HCT116 (cell line): ENCODE data around the gene PKP1. TPM values are rescaled to one million over a fixed set of nuclear protein-coding genes. Genes with fewer than 3 reads are reported as not detected.
A peak's percentile ranks its signal among the peaks of the same experiment; 100 is the strongest.

Source experiments
- ATAC-seq: fragments of 200-7000 bp; cut with Tn5 transposase; 2 replicates; pipeline ENCODE4 v1.9.1; 2020; ENCODE audit warnings: mild to moderate bottlenecking, moderate library complexity
- BruUV-seq: library from RNA; stranded (reverse); fragments of 400-500 nt; replicated peaks from 2 replicates; lab custom pipeline; 2021; lab: Mats Ljungman, UMichigan
- CTCF ChIA-PET: fragments of 300-600 bp; sonication (Branson Sonifier 250); formaldehyde crosslinking; loops from one replicate; lab custom pipeline; 2021; ENCODE audit warnings: antibody characterized with exemption; lab: Charles Lee
- POLR2A ChIA-PET: fragments of 300-600, 350-600 bp; sonication (Branson Sonifier 250); formaldehyde crosslinking; loops from one replicate; lab custom pipeline; 2021; ENCODE audit warnings: antibody characterized with exemption; lab: Charles Lee
- RAD21 ChIA-PET, 2 experiments: fragments of 300-600 bp; sonication (Branson Sonifier 250); formaldehyde crosslinking; loops; one replicate each; lab custom pipeline; 2023; ENCODE audit warnings: low total read pairs in 2 of 2; ENCODE audit not compliant: uncharacterized antibody in 2 of 2, unreplicated experiment in 2 of 2, low non-redundant PET in 1 of 2; lab: Charles Lee
- DNase-seq: peaks from one replicate; pipeline ENCODE4 v3.0.0-alpha.2; 2010; ENCODE audit warnings: low read depth, low spot score
- H2AFZ ChIP-seq: fragments of 200-600 bp; shearing (Covaris generic), sonication (generic); 2 replicates; pipeline ENCODE4 v1.6.1; 2017; ENCODE audit warnings: low read depth, mixed run types, mixed read lengths, antibody characterized with exemption, low read length; ENCODE audit not compliant: poor library complexity, severe bottlenecking
- H3K27ac ChIP-seq: 2 replicates; pipeline ENCODE4 v1.5.1; 2012; ENCODE audit warnings: low read depth, low read length
- H3K27me3 ChIP-seq: fragments of 200-600 bp; sonication (generic); 2 replicates; pipeline ENCODE4 v1.6.1; 2016; ENCODE audit warnings: mixed run types, low read length, mixed read lengths; ENCODE audit not compliant: insufficient read depth
- H3K36me3 ChIP-seq, 2 experiments: fragments of 200-500 bp in 1 of 2; fragments of 200-600 bp in 1 of 2; sonication (Bioruptor generic) in 1 of 2; sonication (generic) in 1 of 2; 2 replicates each; pipeline versions ENCODE4 v1.5.1 to v1.6.1; 2014 to 2016; ENCODE audit warnings: low read length in 2 of 2, inconsistent platforms in 1 of 2, mixed read lengths in 1 of 2, mixed run types in 1 of 2; ENCODE audit not compliant: insufficient read depth in 2 of 2, control insufficient read depth in 1 of 2
- H3K4me1 ChIP-seq, 2 experiments: fragments of 200-600 bp in 1 of 2; sonication (generic) in 1 of 2; 2 replicates each; pipeline versions ENCODE4 v1.5.1 to v1.6.1; 2012 to 2017; ENCODE audit warnings: low read length in 2 of 2, inconsistent platforms in 1 of 2, mild to moderate bottlenecking in 1 of 2, mixed read lengths in 1 of 2, mixed run types in 1 of 2, moderate library complexity in 1 of 2; ENCODE audit not compliant: insufficient read depth in 2 of 2, control insufficient read depth in 1 of 2
- H3K4me2 ChIP-seq: fragments of 200-600 bp; sonication (generic); 2 replicates; pipeline ENCODE4 v1.6.1; 2017; ENCODE audit warnings: mixed run types, low read length, mixed read lengths
- H3K4me3 ChIP-seq, 2 experiments: fragments of 200-600 bp in 1 of 2; sonication (generic) in 1 of 2; replicated peaks in 1 of 2; 2 replicates each; pipeline ENCODE4 v1.5.1; 2011 to 2016; ENCODE audit warnings: low read length in 2 of 2, control low read depth in 1 of 2, low read depth in 1 of 2, mild to moderate bottlenecking in 1 of 2, mixed read lengths in 1 of 2, mixed run types in 1 of 2
- H3K79me2 ChIP-seq: fragments of 200-600 bp; sonication (generic); 2 replicates; pipeline ENCODE4 v1.6.1; 2017; ENCODE audit warnings: mild to moderate bottlenecking, mixed run types, low read length, moderate library complexity, mixed read lengths; ENCODE audit not compliant: insufficient read depth
- H3K9ac ChIP-seq: fragments of 200-600 bp; sonication (generic); 2 replicates; pipeline ENCODE4 v1.6.1; 2016; ENCODE audit warnings: low read length, mixed read lengths
- H3K9me2 ChIP-seq: fragments of 200-600 bp; sonication (generic), shearing (Covaris generic); 2 replicates; pipeline ENCODE4 v1.6.1; 2017; ENCODE audit warnings: mixed run types, mild to moderate bottlenecking, moderate library complexity; ENCODE audit not compliant: insufficient read depth
- H3K9me3 ChIP-seq, 2 experiments: fragments of 200-500 bp in 1 of 2; fragments of 200-600 bp in 1 of 2; sonication (Bioruptor generic) in 1 of 2; sonication (generic) in 1 of 2; 2 replicates each; pipeline ENCODE4 v1.6.1; 2014 to 2017; ENCODE audit warnings: low read length in 2 of 2, mixed read lengths in 2 of 2, inconsistent platforms in 1 of 2, low read depth in 1 of 2, mild to moderate bottlenecking in 1 of 2, mixed run types in 1 of 2, moderate library complexity in 1 of 2; ENCODE audit not compliant: control insufficient read depth in 1 of 2, insufficient read depth in 1 of 2
- H4K20me1 ChIP-seq: fragments of 200-600 bp; sonication (generic), shearing (Covaris generic); 2 replicates; pipeline ENCODE4 v1.6.1; 2017; ENCODE audit warnings: mixed run types, mild to moderate bottlenecking, moderate library complexity; ENCODE audit not compliant: insufficient read depth
- ATF3 ChIP-seq: IDR thresholded peaks from 2 replicates; pipeline ENCODE4 v1.6.1; 2012
- CBX3 ChIP-seq: IDR thresholded peaks from 2 replicates; pipeline ENCODE4 v1.6.1; 2012; ENCODE audit warnings: low read depth
- CEBPB ChIP-seq: IDR thresholded peaks from 2 replicates; pipeline ENCODE4 v1.6.1; 2012; ENCODE audit warnings: low read depth
- CTCF ChIP-seq, 3 experiments: fragments of 200-600 bp in 1 of 3; sonication (generic) in 1 of 3; IDR thresholded peaks in 2 of 3; conservative IDR thresholded peaks in 1 of 3; 2 replicates each; pipeline ENCODE4 v1.5.1; 2012 to 2017; ENCODE audit warnings: low read depth in 2 of 3, low read length in 2 of 3, antibody characterized with exemption in 1 of 3, borderline replicate concordance in 1 of 3, control low read depth in 1 of 3, mild to moderate bottlenecking in 1 of 3, mixed read lengths in 1 of 3, mixed run types in 1 of 3, moderate library complexity in 1 of 3; ENCODE audit not compliant: insufficient read depth in 1 of 3
- EGR1 ChIP-seq: IDR thresholded peaks from 2 replicates; pipeline ENCODE4 v1.6.1; 2012; ENCODE audit warnings: low read depth
- ELF1 ChIP-seq: IDR thresholded peaks from 2 replicates; pipeline ENCODE4 v1.6.1; 2012; ENCODE audit warnings: low read depth, borderline replicate concordance
- EZH2 ChIP-seq: fragments of 200-600 bp; sonication (generic); IDR thresholded peaks from 2 replicates; pipeline ENCODE4 v1.6.1; 2017; ENCODE audit warnings: antibody characterized with exemption, mixed run types
- EZH2phosphoT487 ChIP-seq: fragments of 200-600 bp; IDR thresholded peaks from 2 replicates; pipeline ENCODE4 v1.6.1; 2018; ENCODE audit warnings: antibody characterized with exemption, borderline replicate concordance
- FOSL1 ChIP-seq: IDR thresholded peaks from 2 replicates; pipeline ENCODE4 v1.6.1; 2012; ENCODE audit warnings: low read depth
- JUND ChIP-seq: IDR thresholded peaks from 2 replicates; pipeline ENCODE4 v1.6.1; 2012
- MAX ChIP-seq: IDR thresholded peaks from 2 replicates; pipeline ENCODE4 v1.6.1; 2012
- POLR2A ChIP-seq: IDR thresholded peaks from 2 replicates; pipeline ENCODE4 v1.7.0; 2011; ENCODE audit warnings: borderline replicate concordance; ENCODE audit not compliant: insufficient read depth, insufficient read length; ENCODE audit errors: extremely low read depth
- POLR2AphosphoS5 ChIP-seq: IDR thresholded peaks from 2 replicates; pipeline ENCODE4 v1.6.1; 2011; ENCODE audit warnings: mild to moderate bottlenecking, low read depth, low read length, moderate library complexity
- RAD21 ChIP-seq: IDR thresholded peaks from 2 replicates; pipeline ENCODE4 v1.6.1; 2012; ENCODE audit warnings: low read depth, mild to moderate bottlenecking
- SP1 ChIP-seq: IDR thresholded peaks from 2 replicates; pipeline ENCODE4 v1.6.1; 2012; ENCODE audit warnings: low read depth
- SRF ChIP-seq: IDR thresholded peaks from 2 replicates; pipeline ENCODE4 v1.6.1; 2012; ENCODE audit warnings: low read depth
- YY1 ChIP-seq: IDR thresholded peaks from 2 replicates; pipeline ENCODE4 v1.6.1; 2011; ENCODE audit warnings: low read length, low read depth, moderate library complexity, mild to moderate bottlenecking; ENCODE audit not compliant: insufficient replicate concordance; ENCODE audit errors: extremely low read depth
- ZFX ChIP-seq: fragments of 450-650 bp; IDR thresholded peaks from 2 replicates; pipeline ENCODE4 v1.6.1; 2017
- ZNF274 ChIP-seq: fragments of 200-500 bp; sonication (Bioruptor generic); IDR thresholded peaks from 2 replicates; pipeline ENCODE4 v1.6.1; 2014; ENCODE audit warnings: mild to moderate bottlenecking, low read depth, low read length, inconsistent platforms
- intact Hi-C: fragments of 100-400 bp; cut with micrococcal nuclease; formaldehyde crosslinking; loops from 2 replicates; pipeline ENCODE4 v1.10.0; 2022
- total RNA-seq: library from RNA; stranded (reverse); gene quantifications from one replicate; pipeline ENCODE4 v1.2.1, GENCODE V29; 2021; ENCODE audit not compliant: unreplicated experiment

Gene PKP1
- total RNA-seq, 1 experiment from 2014 or later = 0.07 TPM

- intact Hi-C loops = loop anchor here (1.0 kb wide), 1 partner anchor 93 kb away; no protein-coding TSS in a partner anchor
- H3K4me3 ChIP-seq = no peak overlapping the region
- H3K9ac ChIP-seq = no peak overlapping the region
- peaks cover 2 to 15% of the 10 kb centered on the region in 2 experiments; a peak in 3 of 4 replicates for H3K4me1 ChIP-seq
- peak overlapping the region; percentile 53 for H3K4me2 ChIP-seq
- RAD21 ChIA-PET = interaction anchor here (0.7 to 1.2 kb wide), 2 partner anchors 16 to 86 kb away, joined by 3 to 4 read pairs; no protein-coding TSS in a partner anchor
- H2AFZ ChIP-seq = no peak overlapping the region
- no peaks in the 10 kb centered on the region for H3K79me2 ChIP-seq
- POLR2A ChIA-PET = no interaction called here
- TF ChIP-seq ZNF274 = no peak
- no peak for TF ChIP-seq CBX3
- no peak for TF ChIP-seq EZH2
- TF ChIP-seq EZH2phosphoT487 = no peak
- no peak for TF ChIP-seq FOSL1
- BruUV-seq = no TSS peak
- no peak for DNase-seq
- no peaks in the 10 kb centered on the region for H3K9me2 ChIP-seq
- peaks cover 0 to 3% of the 10 kb centered on the region in 2 experiments; a peak in 1 of 4 replicates for H3K9me3 ChIP-seq
- no peaks in the 10 kb centered on the region for H4K20me1 ChIP-seq
- no peak overlapping the region for H3K27ac ChIP-seq
- no peaks in the 10 kb centered on the region for H3K36me3 ChIP-seq
- peaks cover 9% of the 10 kb centered on the region; the same call in 1 of the 2 replicates for H3K27me3 ChIP-seq
- CTCF ChIA-PET = interaction anchor here (0.6 to 3.8 kb wide), 17 partner anchors 10 to 134 kb away, joined by 3 to 31 read pairs (median 4); no protein-coding TSS in a partner anchor
- ATAC-seq = no peak
Observed at GRCh38 chr1:201346987-201347386, 63.7 kb downstream of the PKP1 start.

DNA sequence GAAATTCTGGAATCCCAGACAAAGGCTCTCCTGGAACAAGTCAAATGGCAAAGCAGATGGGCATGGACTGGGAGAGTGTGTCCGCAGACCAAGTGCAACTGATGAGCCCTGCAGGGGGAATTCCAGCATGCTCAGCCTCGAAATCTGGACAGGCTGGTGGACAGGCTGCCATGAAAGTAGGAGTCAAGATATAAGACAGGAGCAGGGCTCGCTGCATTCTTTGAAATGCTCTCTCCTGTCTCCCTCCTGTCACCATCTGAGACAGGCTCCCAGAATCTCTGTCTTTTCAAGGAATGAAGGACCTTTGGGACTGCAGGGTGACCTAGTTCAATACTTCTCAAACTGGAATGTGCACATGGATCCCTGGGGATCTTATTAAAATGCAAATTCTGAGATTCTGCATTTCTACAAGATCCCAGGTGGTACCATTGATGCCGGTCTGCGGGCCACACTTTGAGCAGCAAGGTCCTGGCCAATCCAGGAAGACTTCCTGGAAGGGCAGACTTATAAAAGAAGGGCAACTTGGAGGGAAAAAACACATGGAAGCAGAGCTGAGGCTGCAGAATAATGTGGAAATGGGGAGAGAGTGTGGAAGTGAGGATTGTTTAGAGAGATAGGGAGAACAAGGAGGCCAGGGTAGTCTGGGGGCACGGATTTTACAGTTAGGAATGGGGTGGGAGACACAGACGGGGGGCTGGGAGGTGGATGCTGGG lies 64.3 kb downstream of the PKP1 start:
- RAD21 ChIA-PET = interaction anchor here (0.7 to 1.2 kb wide), 2 partner anchors 15 to 85 kb away, joined by 3 to 4 read pairs; no protein-coding TSS in a partner anchor
- CTCF ChIA-PET = interaction anchor here (0.6 to 3.8 kb wide), 29 partner anchors 8 to 221 kb away, joined by 3 to 31 read pairs (median 5); no protein-coding TSS in a partner anchor
- H3K4me1 ChIP-seq = peaks cover 2 to 15% of the 10 kb centered on the region in 2 experiments; a peak in 3 of 4 replicates
- H3K4me2 ChIP-seq = peak overlapping the region; percentile 29; the same call in 1 of the 2 replicates
- BruUV-seq = no TSS peak
- POLR2A ChIA-PET = no interaction called here
- H4K20me1 ChIP-seq = no peaks in the 10 kb centered on the region
- ATAC-seq (peak; percentile 2; the same call in 1 of the 2 replicates), DNase-seq (no peak)
- no peak overlapping the region for H3K9ac ChIP-seq
- no peak overlapping the region for H3K4me3 ChIP-seq
- H3K9me2 ChIP-seq = no peaks in the 10 kb centered on the region
- intact Hi-C loops = no loop called here
- no peaks in the 10 kb centered on the region for H3K79me2 ChIP-seq
- no peak overlapping the region for H2AFZ ChIP-seq
- peaks cover 12% of the 10 kb centered on the region; the same call in 1 of the 2 replicates for H3K27me3 ChIP-seq
- no peaks in the 10 kb centered on the region for H3K9me3 ChIP-seq
- H3K27ac ChIP-seq = no peak overlapping the region
- TF ChIP-seq JUND (no peak), CEBPB (no peak), CTCF (IDR thresholded peaks at IDR 0.05 in 2 of 3, conservative IDR thresholded peaks at IDR 0.05 in 1 of 3; ENCODE audit: borderline replicate concordance in 1 of 3, insufficient read depth in 1 of 3, low read depth in 2 of 3, low read length in 2 of 3) (no peak), ZFX (no peak), EGR1 (no peak), POLR2AphosphoS5 (no peak), SRF (no peak), FOSL1 (no peak), YY1 (no peak), RAD21 (no peak), ATF3 (no peak), ELF1 (no peak), CBX3 (no peak), MAX (no peak), EZH2phosphoT487 (no peak), SP1 (no peak), EZH2 (no peak), POLR2A (no peak)
- no peaks in the 10 kb centered on the region for H3K36me3 ChIP-seq
